Panc1 (cell line): ENCODE results near the gene PRLR. TPM values are rescaled to one million over a fixed set of nuclear protein-coding genes. Genes with fewer than 3 reads are reported as not detected.

ENCODE experiments used
- ATAC-seq: fragments of 200-7000 bp; cut with Tn5 transposase; 2 replicates; pipeline ENCODE4 v1.9.1; 2020; ENCODE audit warnings: mild to moderate bottlenecking, moderate library complexity
- BruUV-seq: library from RNA; stranded (reverse); fragments of 400-500 nt; replicated peaks from 2 replicates; lab custom pipeline; 2021; lab: Mats Ljungman, UMichigan
- CTCF ChIA-PET: fragments of 300-600 bp; sonication (Branson Sonifier 250); formaldehyde crosslinking; loops from one replicate; lab custom pipeline; 2022; ENCODE audit warnings: antibody characterized with exemption; lab: Charles Lee
- POLR2A ChIA-PET: fragments of 300-600 bp; sonication (Branson Sonifier 250); formaldehyde crosslinking; loops from one replicate; lab custom pipeline; 2022; ENCODE audit warnings: antibody characterized with exemption; lab: Charles Lee
- DNase-seq: peaks from one replicate; pipeline ENCODE4 v3.0.0-alpha.2; 2010; ENCODE audit warnings: low read depth, low spot score
- H3K27ac ChIP-seq: 2 replicates; pipeline ENCODE4 v1.5.1; 2011; ENCODE audit warnings: mild to moderate bottlenecking, low read length, inconsistent platforms
- H3K27me3 ChIP-seq: fragments of 200-500 bp; sonication (Bioruptor generic); 2 replicates; pipeline ENCODE4 v1.6.0; 2014; ENCODE audit warnings: low read length, inconsistent platforms; ENCODE audit not compliant: control insufficient read depth, insufficient read depth
- H3K36me3 ChIP-seq: fragments of 200-500 bp; sonication (Bioruptor generic); 2 replicates; pipeline ENCODE4 v1.5.1; 2014; ENCODE audit warnings: inconsistent platforms, mild to moderate bottlenecking, low read length, moderate library complexity; ENCODE audit not compliant: control insufficient read depth, insufficient read depth
- H3K4me1 ChIP-seq: 2 replicates; pipeline ENCODE4 v1.5.1; 2011; ENCODE audit warnings: inconsistent platforms, mild to moderate bottlenecking, low read length, moderate library complexity; ENCODE audit not compliant: control insufficient read depth, insufficient read depth
- H3K4me3 ChIP-seq, 2 experiments: 2 replicates each; pipeline ENCODE4 v1.5.1; 2011 to 2012; ENCODE audit warnings: low read depth in 2 of 2, low read length in 2 of 2, mild to moderate bottlenecking in 2 of 2, inconsistent platforms in 1 of 2, moderate library complexity in 1 of 2
- H3K9me3 ChIP-seq: fragments of 200-500 bp; sonication (Bioruptor generic); 2 replicates; pipeline ENCODE4 v1.5.1; 2014; ENCODE audit warnings: low read depth, mild to moderate bottlenecking, inconsistent platforms, low read length, moderate library complexity; ENCODE audit not compliant: control insufficient read depth, insufficient read depth
- POLR2AphosphoS5 ChIP-seq: IDR thresholded peaks from 2 replicates; pipeline ENCODE4 v1.6.1; 2012; ENCODE audit warnings: mild to moderate bottlenecking, low read depth, low read length, moderate library complexity
- SIN3A ChIP-seq: IDR thresholded peaks from 2 replicates; pipeline ENCODE4 v1.6.1; 2012; ENCODE audit warnings: low read depth, mild to moderate bottlenecking, low read length, moderate library complexity, borderline replicate concordance; ENCODE audit not compliant: insufficient read depth
- TCF7L2 ChIP-seq: IDR thresholded peaks from 2 replicates; pipeline ENCODE4 v1.6.1; 2011; ENCODE audit warnings: mild to moderate bottlenecking, low read depth, low read length, inconsistent platforms
- in situ Hi-C: cut with HindIII; loops from 2 replicates; pipeline ENCODE4 v1.10.0; 2016; ENCODE audit warnings: low sequenced_read_pairs, low pct_unique_long_range_greater_than_20kb
- intact Hi-C: fragments of 100-400 bp; cut with micrococcal nuclease; formaldehyde crosslinking; loops from one replicate; pipeline ENCODE4 v1.10.0; 2022; ENCODE audit not compliant: unreplicated experiment
- total RNA-seq: library from RNA; stranded (reverse); gene quantifications from one replicate; pipeline ENCODE4 v1.2.1, GENCODE V29; 2021; ENCODE audit not compliant: unreplicated experiment
- TF ChIP-seq, protein P1 (sequence below), 2 experiments: IDR thresholded peaks; 2 replicates each; pipeline ENCODE4 v1.6.1; 2011 to 2012; ENCODE audit warnings: low read depth in 2 of 2, control low read depth in 1 of 2, low read length in 1 of 2, mild to moderate bottlenecking in 1 of 2, moderate library complexity in 1 of 2; ENCODE audit not compliant: insufficient read depth in 1 of 2
- TF ChIP-seq, protein P2 (sequence below): fragments of 450-650 bp; IDR thresholded peaks from 2 replicates; pipeline ENCODE4 v1.5.1; 2017; ENCODE audit warnings: mild to moderate bottlenecking

The PRLR gene
- total RNA-seq, 1 experiment from 2014 or later: 0.46 TPM

DNA sequence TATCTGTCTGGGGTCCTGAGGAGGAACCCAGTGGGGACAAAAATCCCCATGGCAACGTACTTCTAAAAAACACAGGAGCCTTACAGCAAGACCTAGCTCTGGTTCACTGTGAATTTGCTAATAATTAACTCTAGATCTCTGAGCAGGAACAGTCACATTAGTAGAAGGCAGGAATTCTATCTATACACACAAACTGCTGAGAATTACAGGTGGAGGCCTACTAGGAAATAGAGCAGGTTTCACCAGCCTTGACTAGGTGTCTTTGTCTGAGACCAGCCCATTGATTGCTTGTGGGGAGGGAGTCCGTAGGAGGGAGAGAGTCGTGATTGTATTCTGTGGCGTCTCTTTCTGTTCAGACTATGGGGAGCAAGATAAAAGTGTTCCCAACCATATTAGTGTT lies 44.8 kb downstream of the PRLR start:
- Histone ChIP-seq H3K4me3 (no peak overlapping the region), H3K27me3 (no peaks in the 10 kb centered on the region; the same call in 1 of the 2 replicates), H3K9me3 (no peaks in the 10 kb centered on the region), H3K36me3 (no peaks in the 10 kb centered on the region), H3K4me1 (no peaks in the 10 kb centered on the region), H3K27ac (no peak overlapping the region)
- BruUV-seq: no TSS peak
- ATAC-seq: no peak
- POLR2A ChIA-PET: no interaction called here
- in situ Hi-C loops: no loop called here
- DNase-seq: no peak
- intact Hi-C loops: no loop called here
- CTCF ChIA-PET: no interaction called here
- TF ChIP-seq POLR2AphosphoS5 (no peak), SIN3A (no peak), TCF7L2 (no peak)
- TF ChIP-seq, protein P1, sequence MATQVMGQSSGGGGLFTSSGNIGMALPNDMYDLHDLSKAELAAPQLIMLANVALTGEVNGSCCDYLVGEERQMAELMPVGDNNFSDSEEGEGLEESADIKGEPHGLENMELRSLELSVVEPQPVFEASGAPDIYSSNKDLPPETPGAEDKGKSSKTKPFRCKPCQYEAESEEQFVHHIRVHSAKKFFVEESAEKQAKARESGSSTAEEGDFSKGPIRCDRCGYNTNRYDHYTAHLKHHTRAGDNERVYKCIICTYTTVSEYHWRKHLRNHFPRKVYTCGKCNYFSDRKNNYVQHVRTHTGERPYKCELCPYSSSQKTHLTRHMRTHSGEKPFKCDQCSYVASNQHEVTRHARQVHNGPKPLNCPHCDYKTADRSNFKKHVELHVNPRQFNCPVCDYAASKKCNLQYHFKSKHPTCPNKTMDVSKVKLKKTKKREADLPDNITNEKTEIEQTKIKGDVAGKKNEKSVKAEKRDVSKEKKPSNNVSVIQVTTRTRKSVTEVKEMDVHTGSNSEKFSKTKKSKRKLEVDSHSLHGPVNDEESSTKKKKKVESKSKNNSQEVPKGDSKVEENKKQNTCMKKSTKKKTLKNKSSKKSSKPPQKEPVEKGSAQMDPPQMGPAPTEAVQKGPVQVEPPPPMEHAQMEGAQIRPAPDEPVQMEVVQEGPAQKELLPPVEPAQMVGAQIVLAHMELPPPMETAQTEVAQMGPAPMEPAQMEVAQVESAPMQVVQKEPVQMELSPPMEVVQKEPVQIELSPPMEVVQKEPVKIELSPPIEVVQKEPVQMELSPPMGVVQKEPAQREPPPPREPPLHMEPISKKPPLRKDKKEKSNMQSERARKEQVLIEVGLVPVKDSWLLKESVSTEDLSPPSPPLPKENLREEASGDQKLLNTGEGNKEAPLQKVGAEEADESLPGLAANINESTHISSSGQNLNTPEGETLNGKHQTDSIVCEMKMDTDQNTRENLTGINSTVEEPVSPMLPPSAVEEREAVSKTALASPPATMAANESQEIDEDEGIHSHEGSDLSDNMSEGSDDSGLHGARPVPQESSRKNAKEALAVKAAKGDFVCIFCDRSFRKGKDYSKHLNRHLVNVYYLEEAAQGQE (IDR thresholded peaks at IDR 0.05; ENCODE audit: insufficient read depth in 1 of 2, low read depth in 2 of 2, low read length in 1 of 2): no peak
- TF ChIP-seq, protein P2, sequence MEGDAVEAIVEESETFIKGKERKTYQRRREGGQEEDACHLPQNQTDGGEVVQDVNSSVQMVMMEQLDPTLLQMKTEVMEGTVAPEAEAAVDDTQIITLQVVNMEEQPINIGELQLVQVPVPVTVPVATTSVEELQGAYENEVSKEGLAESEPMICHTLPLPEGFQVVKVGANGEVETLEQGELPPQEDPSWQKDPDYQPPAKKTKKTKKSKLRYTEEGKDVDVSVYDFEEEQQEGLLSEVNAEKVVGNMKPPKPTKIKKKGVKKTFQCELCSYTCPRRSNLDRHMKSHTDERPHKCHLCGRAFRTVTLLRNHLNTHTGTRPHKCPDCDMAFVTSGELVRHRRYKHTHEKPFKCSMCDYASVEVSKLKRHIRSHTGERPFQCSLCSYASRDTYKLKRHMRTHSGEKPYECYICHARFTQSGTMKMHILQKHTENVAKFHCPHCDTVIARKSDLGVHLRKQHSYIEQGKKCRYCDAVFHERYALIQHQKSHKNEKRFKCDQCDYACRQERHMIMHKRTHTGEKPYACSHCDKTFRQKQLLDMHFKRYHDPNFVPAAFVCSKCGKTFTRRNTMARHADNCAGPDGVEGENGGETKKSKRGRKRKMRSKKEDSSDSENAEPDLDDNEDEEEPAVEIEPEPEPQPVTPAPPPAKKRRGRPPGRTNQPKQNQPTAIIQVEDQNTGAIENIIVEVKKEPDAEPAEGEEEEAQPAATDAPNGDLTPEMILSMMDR: no peak

DNA sequence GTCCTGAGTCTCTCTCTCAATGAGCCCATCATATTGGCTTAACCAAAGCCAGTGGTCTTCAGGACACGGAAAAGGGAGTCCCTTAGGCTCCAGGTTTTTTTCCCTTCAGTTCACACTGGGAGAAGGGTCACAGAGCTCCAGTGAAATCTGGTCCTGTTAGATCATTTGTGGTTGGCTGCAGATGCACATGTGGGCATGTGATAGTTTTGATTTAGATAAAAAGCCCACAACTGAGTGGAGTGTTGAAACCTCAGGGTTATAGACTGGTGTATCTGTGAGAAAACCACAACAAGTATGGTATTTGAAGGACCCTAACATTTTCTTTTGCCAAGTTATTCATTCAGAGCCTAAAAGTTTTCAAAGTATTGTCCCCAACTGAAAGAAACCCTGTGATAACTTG lies 46.7 kb downstream of the PRLR start:
- Histone ChIP-seq H3K27me3 (no peaks in the 10 kb centered on the region; the same call in 1 of the 2 replicates), H3K4me1 (no peaks in the 10 kb centered on the region), H3K36me3 (no peaks in the 10 kb centered on the region), H3K4me3 (no peak overlapping the region), H3K9me3 (no peaks in the 10 kb centered on the region), H3K27ac (no peak overlapping the region)
- no peak for DNase-seq
- BruUV-seq: no TSS peak
- ChIA-PET POLR2A (no interaction called here), CTCF (no interaction called here)
- ATAC-seq: no peak
- in situ Hi-C loops (no loop called here), intact Hi-C loops (no loop called here)
- TF ChIP-seq SIN3A: no peak
- TF ChIP-seq, protein P2: peak; percentile 16
- no peak for TF ChIP-seq TCF7L2
